MM.1S (cell line): Measurements from ENCODE around the gene SHISA9.

Source experiments
- CTCF ChIP-seq: fragments of 300-600 bp; sonication (generic); IDR thresholded peaks from 2 replicates; pipeline ENCODE4 v1.5.1; 2016; ENCODE audit warnings: antibody characterized with exemption, low read length, mixed read lengths
- EZH2 ChIP-seq: fragments of 300-600 bp; sonication (generic); optimal IDR thresholded peaks from 2 replicates; pipeline ENCODE3; 2017; ENCODE audit warnings: low read depth, mild to moderate bottlenecking, antibody characterized with exemption, low read length, mixed read lengths
- EZH2phosphoT487 ChIP-seq: fragments of 300-600 bp; sonication (generic); IDR thresholded peaks from 2 replicates; pipeline ENCODE4 v1.6.1; 2018; ENCODE audit warnings: antibody characterized with exemption, low read length

GRCh38 chr16:13186813-13187212 lies 285.4 kb downstream of the SHISA9 start:
- TF ChIP-seq CTCF, result no peak
- TF ChIP-seq EZH2phosphoT487, result no peak
- TF ChIP-seq EZH2, result no peak
